Neural cell (in vitro differentiated cells): ENCODE data around the gene GUCA1A. TPM values are rescaled to one million over a fixed set of nuclear protein-coding genes. Genes with fewer than 3 reads are reported as not detected.

Source experiments
- H2AFZ ChIP-seq: fragments of 200-600, 300-800 bp; sonication (generic), shearing (Covaris generic); 2 replicates; pipeline ENCODE4 v1.6.0; 2014; ENCODE audit warnings: low read depth, mild to moderate bottlenecking, antibody characterized with exemption, low read length, moderate library complexity
- H3F3A ChIP-seq: fragments of 200-600 bp; shearing (Covaris generic); 2 replicates; pipeline ENCODE4 v1.6.1; 2016; ENCODE audit warnings: mild to moderate bottlenecking, moderate library complexity, mixed read lengths, antibody characterized with exemption, low read length; ENCODE audit not compliant: insufficient read depth, poor library complexity, severe bottlenecking
- H3K27ac ChIP-seq: fragments of 200-600, 300-800 bp; sonication (generic), shearing (Covaris generic); 2 replicates; pipeline ENCODE4 v1.5.1; 2014; ENCODE audit warnings: mild to moderate bottlenecking, low read length, moderate library complexity
- H3K27me3 ChIP-seq: fragments of 300-800, 200-600 bp; sonication (generic), shearing (Covaris generic); 2 replicates; pipeline ENCODE4 v1.6.0; 2014; ENCODE audit warnings: mild to moderate bottlenecking, low read depth, low read length, moderate library complexity; ENCODE audit not compliant: insufficient read depth
- H3K36me3 ChIP-seq: fragments of 300-800, 200-600 bp; sonication (generic), shearing (Covaris generic); 2 replicates; pipeline ENCODE4 v1.5.1; 2014; ENCODE audit warnings: mild to moderate bottlenecking, antibody characterized with exemption, low read length, moderate library complexity; ENCODE audit not compliant: insufficient read depth
- H3K4me2 ChIP-seq: fragments of 300-800, 200-600 bp; sonication (generic), shearing (Covaris generic); 2 replicates; pipeline ENCODE4 v1.6.0; 2014; ENCODE audit warnings: mild to moderate bottlenecking, low read length
- H3K4me3 ChIP-seq: fragments of 300-800, 200-600 bp; sonication (generic), shearing (Covaris generic); 2 replicates; pipeline ENCODE4 v1.5.1; 2014; ENCODE audit warnings: mild to moderate bottlenecking, low read length, moderate library complexity
- H3K79me2 ChIP-seq: fragments of 200-600 bp; shearing (Covaris generic); replicated peaks from 2 replicates; pipeline ENCODE4 v1.6.0; 2014; ENCODE audit warnings: mild to moderate bottlenecking, low read length, moderate library complexity; ENCODE audit not compliant: insufficient read depth
- H3K9ac ChIP-seq: fragments of 300-800, 200-600 bp; sonication (generic), shearing (Covaris generic); 2 replicates; pipeline ENCODE4 v1.6.1; 2016; ENCODE audit warnings: mild to moderate bottlenecking, low read length, mixed read lengths
- H3K9me2 ChIP-seq: fragments of 200-600 bp; shearing (Covaris generic); 2 replicates; pipeline ENCODE4 v1.6.1; 2016; ENCODE audit warnings: mild to moderate bottlenecking, low read length, mixed read lengths; ENCODE audit not compliant: insufficient read depth
- H3K9me3 ChIP-seq: fragments of 200-600, 300-800 bp; sonication (generic), shearing (Covaris generic); 2 replicates; pipeline ENCODE4 v1.6.1; 2016; ENCODE audit warnings: mild to moderate bottlenecking, mixed run types, low read length, moderate library complexity, mixed read lengths
- H4K20me1 ChIP-seq: fragments of 200-600 bp; shearing (Covaris generic); 2 replicates; pipeline ENCODE4 v1.6.1; 2016; ENCODE audit warnings: mild to moderate bottlenecking, mixed run types; ENCODE audit not compliant: insufficient read depth
- CTCF ChIP-seq: fragments of 450-650 bp; IDR thresholded peaks from 2 replicates; pipeline ENCODE4 v1.5.1; 2014; ENCODE audit warnings: antibody characterized with exemption, mild to moderate bottlenecking, moderate library complexity; ENCODE audit not compliant: poor library complexity, severe bottlenecking
- EP300 ChIP-seq: fragments of 450-650 bp; conservative IDR thresholded peaks from 2 replicates; pipeline ENCODE4 v1.6.1; 2014; ENCODE audit warnings: antibody characterized with exemption, mild to moderate bottlenecking, moderate library complexity; ENCODE audit not compliant: poor library complexity, severe bottlenecking
- EZH2 ChIP-seq: fragments of 200-600, 300-800 bp; shearing (Covaris generic), sonication (generic); IDR thresholded peaks from 2 replicates; pipeline ENCODE4 v1.6.1; 2014; ENCODE audit warnings: antibody characterized with exemption, low read length, borderline replicate concordance, mild to moderate bottlenecking; ENCODE audit not compliant: insufficient read depth, poor library complexity, severe bottlenecking
- MXI1 ChIP-seq: fragments of 450-650 bp; conservative IDR thresholded peaks from 2 replicates; pipeline ENCODE4 v1.6.1; 2014; ENCODE audit warnings: antibody characterized with exemption, mild to moderate bottlenecking; ENCODE audit not compliant: poor library complexity, severe bottlenecking
- POLR2AphosphoS5 ChIP-seq: IDR thresholded peaks from 2 replicates; pipeline ENCODE4 v1.6.1; 2012
- RAD21 ChIP-seq: fragments of 450-650 bp; conservative IDR thresholded peaks from 2 replicates; pipeline ENCODE4 v1.6.1; 2014; ENCODE audit warnings: antibody characterized with exemption, mild to moderate bottlenecking, moderate library complexity
- REST ChIP-seq: IDR thresholded peaks from 2 replicates; pipeline ENCODE4 v1.6.1; 2012; ENCODE audit warnings: borderline replicate concordance
- SMC3 ChIP-seq: fragments of 450-650 bp; conservative IDR thresholded peaks from 2 replicates; pipeline ENCODE4 v1.6.1; 2014; ENCODE audit warnings: antibody characterized with exemption, mild to moderate bottlenecking, moderate library complexity; ENCODE audit not compliant: poor library complexity
- TAF1 ChIP-seq: IDR thresholded peaks from 2 replicates; pipeline ENCODE4 v1.6.1; 2012; ENCODE audit warnings: low read depth
- polyA plus RNA-seq: library from polyadenylated mRNA; depleted of rRNA; stranded (reverse); fragments of >200 nt; gene quantifications from 2 replicates; pipeline ENCODE4 v1.2.3, GENCODE V29; 2014

Gene GUCA1A
- polyA plus RNA-seq, 1 donor from 2014 or later = 0.78 TPM

- H3K79me2 ChIP-seq = no peaks in the 10 kb centered on the region
- H3K4me3 ChIP-seq = no peak overlapping the region
- no peaks in the 10 kb centered on the region for H3F3A ChIP-seq
- no peak overlapping the region for H3K27ac ChIP-seq
- no peak overlapping the region for H3K9ac ChIP-seq
- no peaks in the 10 kb centered on the region for H4K20me1 ChIP-seq
- H3K4me2 ChIP-seq = no peak overlapping the region
- H3K9me2 ChIP-seq = no peaks in the 10 kb centered on the region
- H3K9me3 ChIP-seq = no peaks in the 10 kb centered on the region
- H2AFZ ChIP-seq = no peak overlapping the region
- peaks cover 19% of the 10 kb centered on the region for H3K27me3 ChIP-seq
- TF ChIP-seq REST (no peak), EP300 (no peak), POLR2AphosphoS5 (no peak), MXI1 (no peak), RAD21 (no peak), EZH2 (no peak), SMC3 (no peak), CTCF (no peak), TAF1 (no peak)
- H3K36me3 ChIP-seq = no peaks in the 10 kb centered on the region
Observed at GRCh38 chr6:42138190-42138589, 35.0 kb upstream of the GUCA1A start.

GRCh38 chr6:42138630-42139619, 34.2 kb upstream of the GUCA1A start:
- Histone ChIP-seq H3K27me3 (peaks cover 22% of the 10 kb centered on the region), H3K4me3 (no peak overlapping the region), H3K79me2 (no peaks in the 10 kb centered on the region), H3K9me3 (no peaks in the 10 kb centered on the region), H4K20me1 (no peaks in the 10 kb centered on the region), H2AFZ (no peak overlapping the region), H3K27ac (no peak overlapping the region), H3F3A (no peaks in the 10 kb centered on the region), H3K9ac (no peak overlapping the region), H3K4me2 (no peak overlapping the region), H3K9me2 (no peaks in the 10 kb centered on the region), H3K36me3 (no peaks in the 10 kb centered on the region)
- no peak for TF ChIP-seq EP300
- no peak for TF ChIP-seq SMC3
- no peak for TF ChIP-seq RAD21
